Testis (tissue), 2 donors: ENCODE results near the gene SHC2.

Source experiments
- POLR2A ChIP-seq: fragments of 450-650 bp; IDR thresholded peaks from one replicate; pipeline ENCODE4 v1.6.1; 2017; ENCODE audit warnings: antibody characterized with exemption, mild to moderate bottlenecking, moderate library complexity
- TF ChIP-seq, protein P1 (sequence below), 3 experiments: fragments of 450-650 bp in 2 of 3; fragments of 200-600 bp in 1 of 3; sonication (generic) in 1 of 3; IDR thresholded peaks; one replicate each; pipeline ENCODE4 v1.5.1; 2016 to 2019; ENCODE audit warnings: antibody characterized with exemption in 3 of 3, mild to moderate bottlenecking in 2 of 3, moderate library complexity in 1 of 3

DNA sequence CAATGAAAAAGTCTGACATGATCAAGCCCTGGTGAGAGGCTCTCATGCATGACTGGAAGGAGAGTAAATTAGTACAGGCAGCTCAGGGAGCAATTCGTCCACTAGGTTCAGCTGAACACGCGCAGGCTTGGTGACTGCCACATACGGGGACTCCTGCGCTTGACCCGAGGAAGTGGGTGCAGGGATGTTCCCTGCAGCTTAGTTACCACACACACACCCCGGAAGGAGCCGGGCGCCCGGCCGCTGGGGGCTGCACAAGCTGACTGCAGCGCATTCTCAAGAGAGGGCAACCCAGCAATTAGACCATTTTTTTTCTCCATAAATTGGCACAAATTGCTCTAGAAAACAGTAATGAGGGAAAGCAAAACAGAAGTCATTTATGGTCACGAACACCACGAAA lies 93.3 kb downstream of the SHC2 start:
- TF ChIP-seq, protein P1, sequence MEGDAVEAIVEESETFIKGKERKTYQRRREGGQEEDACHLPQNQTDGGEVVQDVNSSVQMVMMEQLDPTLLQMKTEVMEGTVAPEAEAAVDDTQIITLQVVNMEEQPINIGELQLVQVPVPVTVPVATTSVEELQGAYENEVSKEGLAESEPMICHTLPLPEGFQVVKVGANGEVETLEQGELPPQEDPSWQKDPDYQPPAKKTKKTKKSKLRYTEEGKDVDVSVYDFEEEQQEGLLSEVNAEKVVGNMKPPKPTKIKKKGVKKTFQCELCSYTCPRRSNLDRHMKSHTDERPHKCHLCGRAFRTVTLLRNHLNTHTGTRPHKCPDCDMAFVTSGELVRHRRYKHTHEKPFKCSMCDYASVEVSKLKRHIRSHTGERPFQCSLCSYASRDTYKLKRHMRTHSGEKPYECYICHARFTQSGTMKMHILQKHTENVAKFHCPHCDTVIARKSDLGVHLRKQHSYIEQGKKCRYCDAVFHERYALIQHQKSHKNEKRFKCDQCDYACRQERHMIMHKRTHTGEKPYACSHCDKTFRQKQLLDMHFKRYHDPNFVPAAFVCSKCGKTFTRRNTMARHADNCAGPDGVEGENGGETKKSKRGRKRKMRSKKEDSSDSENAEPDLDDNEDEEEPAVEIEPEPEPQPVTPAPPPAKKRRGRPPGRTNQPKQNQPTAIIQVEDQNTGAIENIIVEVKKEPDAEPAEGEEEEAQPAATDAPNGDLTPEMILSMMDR (IDR thresholded peaks at IDR 0.05) = no peak
- no peak for TF ChIP-seq POLR2A
